Lung (tissue), 12 donors: ENCODE results near the gene MCU. TPM values are rescaled to one million over a fixed set of nuclear protein-coding genes. Genes with fewer than 3 reads are reported as not detected.

Experiments used
- ATAC-seq: fragments of 200-7000 bp; cut with Tn5 transposase; one replicate; pipeline ENCODE4 v1.9.1; 2020; ENCODE audit warnings: moderate number of reproducible peaks; ENCODE audit not compliant: insufficient read depth, low FRiP score
- DNase-seq, 3 donors: peaks; one replicate each; pipeline ENCODE4 v3.0.0-alpha.2; 2013 to 2017
- H3K27ac ChIP-seq, 2 donors: one replicate each; pipeline ENCODE4 v1.5.1; 2013; ENCODE audit warnings: mild to moderate bottlenecking in 2 of 2, moderate library complexity in 2 of 2, control low read depth in 1 of 2, inconsistent platforms in 1 of 2, low read depth in 1 of 2, low read length in 1 of 2
- H3K27me3 ChIP-seq, 3 donors: one replicate each; pipeline ENCODE4 v1.5.1; 2013; ENCODE audit warnings: low read length in 2 of 3; ENCODE audit not compliant: control insufficient read depth in 3 of 3, insufficient read depth in 3 of 3
- H3K36me3 ChIP-seq, 4 donors: one replicate each; pipeline ENCODE4 v1.5.1; 2013; ENCODE audit warnings: low read length in 4 of 4, mild to moderate bottlenecking in 1 of 4, moderate library complexity in 1 of 4; ENCODE audit not compliant: control insufficient read depth in 4 of 4, insufficient read depth in 4 of 4
- H3K4me1 ChIP-seq, 5 donors: one replicate each; pipeline ENCODE4 v1.5.1; 2013; ENCODE audit warnings: low read length in 5 of 5, mild to moderate bottlenecking in 2 of 5, moderate library complexity in 1 of 5; ENCODE audit not compliant: control insufficient read depth in 5 of 5, insufficient read depth in 5 of 5
- H3K4me3 ChIP-seq: one replicate; pipeline ENCODE4 v1.5.1; 2013; ENCODE audit warnings: mild to moderate bottlenecking, control low read depth, moderate library complexity
- H3K9ac ChIP-seq, 2 donors: one replicate each; pipeline ENCODE4 v1.5.1; 2013; ENCODE audit warnings: low read length in 2 of 2, control low read depth in 1 of 2; ENCODE audit not compliant: insufficient read depth in 1 of 2
- H3K9me3 ChIP-seq, 4 donors: one replicate each; pipeline ENCODE4 v1.5.1; 2013; ENCODE audit warnings: low read length in 3 of 4, mild to moderate bottlenecking in 1 of 4, moderate library complexity in 1 of 4; ENCODE audit not compliant: control insufficient read depth in 4 of 4, insufficient read depth in 3 of 4
- CTCF ChIP-seq: IDR thresholded peaks from 2 replicates; pipeline ENCODE4 v1.5.1; 2012; ENCODE audit warnings: mild to moderate bottlenecking; ENCODE audit errors: control extremely low read depth, extremely low read depth
- WGBS, 2 donors: extraction: QIAGEN DNeasy Blood & Tissue Kit; methylation state at CpG; one replicate each; pipeline ENCODE4 v1.1.7; 2013; 5-methylcytosine and 5-hydroxymethylcytosine counted together
- polyA plus RNA-seq, 2 donors: library from polyadenylated mRNA; stranded (reverse); fragments of 200-250 nt; gene quantifications; one replicate each; pipeline ENCODE4 v1.2.1, GENCODE V29; 2013
- total RNA-seq, 2 donors: library from RNA; depleted of rRNA in 1 of 2; stranded (reverse); fragments of >200 nt in 1 of 2; gene quantifications; one replicate each; pipeline ENCODE4 v1.2.1, GENCODE V29; 2014 to 2021
- donor health status: control.
- donor health status: control.
- donor health status: Bipolar disorder and iron deficiency.
- donor health status: healthy.
- donor health status: DM: yes; HTN: yes; CAD: no.

MCU gene
- total and polyA plus RNA-seq, 4 donors: 23.1 to 70.7 (median 29.0) TPM

GRCh38 chr10:72648301-72648700 lies 43.6 kb upstream of the MCU start:
- Histone ChIP-seq H3K4me3 (no peak overlapping the region), H3K27ac (no peak overlapping the region), H3K9ac (no peak overlapping the region), H3K36me3 (no peaks in the 10 kb centered on the region), H3K4me1 (no peaks in the 10 kb centered on the region), H3K9me3 (no peaks in the 10 kb centered on the region), H3K27me3 (no peaks in the 10 kb centered on the region)
- no peak for TF ChIP-seq CTCF
- ATAC-seq (no peak), DNase-seq (no peak)
- WGBS, 2 donors: 97% methylated on average over 1 of the region's 1 CpG

- H3K27ac ChIP-seq: no peak overlapping the region
- H3K9me3 ChIP-seq: no peaks in the 10 kb centered on the region
- H3K4me3 ChIP-seq: no peak overlapping the region
- no peaks in the 10 kb centered on the region for H3K27me3 ChIP-seq
- no peaks in the 10 kb centered on the region for H3K4me1 ChIP-seq
- DNase-seq: no peak
- TF ChIP-seq CTCF: no peak
- WGBS, 2 donors: 42 to 53% methylated on average over 5 of the region's 5 CpGs
- ATAC-seq: no peak
- H3K36me3 ChIP-seq: no peaks in the 10 kb centered on the region
- H3K9ac ChIP-seq: no peak overlapping the region
These were observed 42.7 kb upstream of the MCU start for GRCh38 chr10:72649291-72649690.

GRCh38 chr10:72653383-72654096 lies 38.4 kb upstream of the MCU start:
- Histone ChIP-seq H3K4me3 (no peak overlapping the region), H3K9me3 (no peaks in the 10 kb centered on the region), H3K27ac (no peak overlapping the region), H3K27me3 (no peaks in the 10 kb centered on the region), H3K36me3 (no peaks in the 10 kb centered on the region), H3K4me1 (no peaks in the 10 kb centered on the region), H3K9ac (no peak overlapping the region)
- ATAC-seq (no peak), DNase-seq (no peak)
- TF ChIP-seq CTCF: no peak
- WGBS, 2 donors: 80 to 84% methylated on average over 6 of the region's 6 CpGs

GRCh38 chr10:72654720-72655119 lies 37.2 kb upstream of the MCU start:
- Histone ChIP-seq H3K36me3 (no peaks in the 10 kb centered on the region), H3K27ac (no peak overlapping the region), H3K9ac (no peak overlapping the region), H3K27me3 (no peaks in the 10 kb centered on the region), H3K9me3 (no peaks in the 10 kb centered on the region), H3K4me1 (no peaks in the 10 kb centered on the region), H3K4me3 (no peak overlapping the region)
- no peak for TF ChIP-seq CTCF
- no peak for ATAC-seq
- 63 to 70% methylated on average over 3 of the region's 3 CpGs for WGBS, 2 donors
- no peak for DNase-seq
